Breast epithelium (tissue), 3 donors: ENCODE data around the gene MLLT11.

Source experiments
- POLR2A ChIP-seq: fragments of 450-650 bp; IDR thresholded peaks from one replicate; pipeline ENCODE4 v1.6.1; 2016; ENCODE audit warnings: antibody characterized with exemption, mild to moderate bottlenecking, moderate library complexity
- POLR2AphosphoS5 ChIP-seq, 3 donors: sonication (generic); formaldehyde crosslinking; IDR thresholded peaks; one replicate each; pipeline ENCODE4 v1.6.1; 2017; ENCODE audit warnings: antibody characterized with exemption in 3 of 3
- TF ChIP-seq, protein P1 (sequence below), 3 donors: fragments of 450-650 bp; IDR thresholded peaks; one replicate each; pipeline ENCODE4 v1.5.1; 2016 to 2017; ENCODE audit warnings: antibody characterized with exemption in 3 of 3, mild to moderate bottlenecking in 3 of 3, moderate library complexity in 3 of 3

DNA sequence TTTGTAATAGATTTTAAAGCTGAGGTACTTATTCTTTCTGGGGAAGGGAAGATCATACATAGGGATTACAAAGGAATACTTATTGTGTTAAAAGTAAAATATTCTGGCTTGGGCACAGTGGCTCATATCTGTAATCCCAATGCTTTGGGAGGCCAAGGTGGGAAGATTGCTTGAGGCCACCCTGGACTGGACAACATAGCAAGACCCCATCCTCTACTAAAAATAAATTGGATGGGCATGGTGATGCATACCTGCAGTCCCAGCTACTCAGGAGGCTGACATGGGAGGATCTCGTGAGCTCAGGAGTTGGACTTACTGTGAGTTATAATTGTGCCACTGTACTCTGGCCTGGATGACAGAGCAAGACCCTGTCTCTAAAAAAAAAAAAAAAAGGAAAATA lies 37.9 kb downstream of the MLLT11 start:
- TF ChIP-seq POLR2AphosphoS5 (IDR thresholded peaks at IDR 0.05) (no peak), POLR2A (no peak)
- TF ChIP-seq, protein P1, sequence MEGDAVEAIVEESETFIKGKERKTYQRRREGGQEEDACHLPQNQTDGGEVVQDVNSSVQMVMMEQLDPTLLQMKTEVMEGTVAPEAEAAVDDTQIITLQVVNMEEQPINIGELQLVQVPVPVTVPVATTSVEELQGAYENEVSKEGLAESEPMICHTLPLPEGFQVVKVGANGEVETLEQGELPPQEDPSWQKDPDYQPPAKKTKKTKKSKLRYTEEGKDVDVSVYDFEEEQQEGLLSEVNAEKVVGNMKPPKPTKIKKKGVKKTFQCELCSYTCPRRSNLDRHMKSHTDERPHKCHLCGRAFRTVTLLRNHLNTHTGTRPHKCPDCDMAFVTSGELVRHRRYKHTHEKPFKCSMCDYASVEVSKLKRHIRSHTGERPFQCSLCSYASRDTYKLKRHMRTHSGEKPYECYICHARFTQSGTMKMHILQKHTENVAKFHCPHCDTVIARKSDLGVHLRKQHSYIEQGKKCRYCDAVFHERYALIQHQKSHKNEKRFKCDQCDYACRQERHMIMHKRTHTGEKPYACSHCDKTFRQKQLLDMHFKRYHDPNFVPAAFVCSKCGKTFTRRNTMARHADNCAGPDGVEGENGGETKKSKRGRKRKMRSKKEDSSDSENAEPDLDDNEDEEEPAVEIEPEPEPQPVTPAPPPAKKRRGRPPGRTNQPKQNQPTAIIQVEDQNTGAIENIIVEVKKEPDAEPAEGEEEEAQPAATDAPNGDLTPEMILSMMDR (IDR thresholded peaks at IDR 0.05) = no peak
